ENCODE measurements around the gene C1QTNF12.

DNA sequence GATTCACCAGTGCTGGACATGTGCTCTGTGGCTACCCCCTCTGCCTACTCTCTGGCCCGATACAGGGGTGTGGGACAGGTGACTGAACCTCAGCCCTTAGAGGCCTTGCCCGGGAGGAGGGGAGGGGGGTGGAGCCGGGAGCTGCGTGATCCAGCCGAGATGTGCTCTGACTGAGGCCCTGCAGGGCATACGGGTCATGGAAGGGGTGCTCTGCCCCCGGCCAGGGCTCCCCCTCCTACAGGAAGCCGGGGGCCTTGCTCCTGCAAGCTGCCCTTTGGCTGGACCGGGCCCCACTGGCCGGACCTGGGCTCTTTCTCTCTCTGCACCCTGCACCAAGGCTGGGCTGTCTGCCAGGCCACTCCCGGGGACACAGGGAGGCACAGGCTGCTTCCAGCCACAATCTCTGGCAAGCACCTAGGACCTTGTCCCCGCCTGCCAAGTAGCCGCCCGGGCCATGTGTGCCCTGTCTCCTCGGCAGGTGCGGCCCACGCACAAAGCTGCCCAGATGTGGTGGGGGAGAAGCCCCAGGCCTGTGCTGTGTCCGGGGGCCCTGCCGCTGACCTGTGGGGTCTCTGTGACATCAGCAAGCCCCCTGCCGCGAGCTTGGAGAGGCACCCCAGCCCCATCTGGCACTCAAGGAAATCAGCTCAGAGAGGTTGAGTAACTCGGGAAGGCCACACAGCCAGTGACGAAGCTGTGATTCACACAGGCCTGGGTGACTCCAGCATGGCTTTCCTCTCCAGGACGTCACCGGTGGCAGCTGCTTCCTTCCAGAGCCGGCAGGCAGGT is 35.2 kb upstream of the C1QTNF12 start:
- TF ChIP-seq EZH2 (IDR thresholded peaks at IDR 0.05) (no peak), POLR2AphosphoS5 (IDR thresholded peaks at IDR 0.05; ENCODE audit: borderline replicate concordance, low read depth, low read length) (no peak)
